Dermis microvascular lymphatic vessel endothelial cell (primary cell): ENCODE data around the gene EGLN2. TPM values are rescaled to one million over a fixed set of nuclear protein-coding genes. Genes with fewer than 3 reads are reported as not detected.
"Not testable (repeated sequence)": the region's sequence is repeated elsewhere in the genome, so short reads cannot be mapped to it uniquely, and the experiment has no call there.

Source experiments
- DNase-seq, 2 donors: peaks; one replicate each; pipeline versions ENCODE4 v3.0.0 to v3.0.0-alpha.2; 2010; ENCODE audit warnings: low read depth in 2 of 2
- total RNA-seq: library from RNA; depleted of rRNA; stranded (reverse); fragments of >200 nt; gene quantifications from 2 replicates; pipeline ENCODE4 v1.2.1, GENCODE V29; 2014

The EGLN2 gene
- total RNA-seq, 1 donor from 2014 or later: 94.1 TPM

DNA sequence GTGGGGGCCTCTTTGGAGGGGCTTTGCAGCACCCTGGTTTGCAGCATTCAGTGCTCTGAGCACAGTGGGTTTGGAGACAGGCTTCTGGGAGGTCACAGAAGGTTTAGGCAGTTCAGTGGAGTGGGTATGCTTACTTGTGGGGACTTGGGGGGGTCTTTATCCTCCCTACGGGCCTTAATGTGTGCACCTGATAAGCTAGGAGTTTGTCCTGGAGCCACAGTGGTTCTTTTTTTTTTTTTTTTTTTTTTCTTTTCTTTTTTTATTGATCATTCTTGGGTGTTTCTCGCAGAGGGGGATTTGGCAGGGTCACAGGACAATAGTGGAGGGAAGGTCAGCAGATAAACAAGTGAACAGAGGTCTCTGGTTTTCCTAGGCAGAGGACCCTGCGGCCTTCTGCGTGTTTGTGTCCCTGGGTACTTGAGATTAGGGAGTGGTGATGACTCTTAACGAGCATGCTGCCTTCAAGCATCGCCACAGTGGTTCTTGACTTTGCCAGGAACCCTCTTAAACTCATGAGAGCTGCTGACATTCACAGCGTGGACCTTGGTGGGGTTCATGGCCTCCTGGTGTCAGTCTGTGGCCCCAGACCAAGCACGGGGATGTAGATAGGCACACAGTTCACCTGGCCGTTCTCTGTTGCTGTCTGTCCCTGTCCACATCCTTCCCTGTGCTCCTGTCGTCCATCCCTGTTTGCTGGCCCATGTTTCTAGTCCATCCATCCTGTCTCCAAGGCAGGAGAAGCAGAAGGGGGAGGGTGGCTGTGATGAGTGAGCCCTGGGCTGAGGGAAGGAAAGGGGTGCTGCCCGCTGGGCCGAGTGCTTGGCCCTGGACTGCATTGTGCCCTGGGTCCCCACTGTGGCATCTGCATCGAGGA is 2.7 kb downstream of the EGLN2 start:
- no peak for DNase-seq

DNA sequence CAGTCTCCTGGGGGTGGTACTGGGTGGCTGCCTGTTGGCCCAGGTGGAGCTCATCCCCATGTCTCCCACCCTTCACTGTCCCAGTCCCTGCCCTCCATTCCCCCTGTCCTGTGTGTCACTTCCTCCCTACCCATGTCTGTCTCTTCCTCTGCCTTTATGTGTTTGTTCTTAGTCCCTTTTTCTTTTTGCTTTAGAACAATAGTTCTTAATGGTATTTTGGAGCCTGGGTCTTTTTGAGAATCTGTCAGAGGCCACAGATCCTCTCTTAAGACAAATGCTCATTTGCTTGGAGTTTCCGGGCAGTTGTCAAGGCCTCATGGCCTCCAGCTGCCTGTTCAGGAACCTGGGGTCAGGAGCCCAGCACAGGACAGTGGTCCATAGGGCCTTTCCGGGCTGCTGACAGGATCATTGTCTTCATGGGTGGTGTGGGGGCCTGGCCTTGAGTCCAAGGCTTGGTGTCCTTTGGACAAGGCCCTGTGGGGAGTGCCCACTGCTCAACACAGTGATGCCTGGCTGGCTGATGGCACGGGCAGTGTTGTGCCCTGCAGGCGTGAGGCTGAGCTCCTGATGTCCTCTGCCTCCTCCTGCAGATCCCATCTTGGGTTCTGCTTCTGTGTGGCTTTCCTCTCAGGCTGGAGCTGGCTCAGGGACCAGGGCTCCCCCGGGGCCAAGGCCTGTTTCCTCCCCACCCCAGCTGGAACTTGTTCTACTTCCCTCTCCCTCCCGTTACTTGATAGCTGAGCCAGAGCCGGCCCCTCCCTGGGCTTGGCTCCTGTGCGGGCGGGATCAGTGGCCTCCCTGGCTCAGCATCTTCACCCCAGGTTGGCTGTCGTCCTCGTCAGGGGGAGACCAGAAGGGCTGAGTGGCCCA is 3.5 kb downstream of the EGLN2 start:
- no peak for DNase-seq

- DNase-seq: no peak
Observed at GRCh38 chr19:40803170-40803856, 4.3 kb downstream of the EGLN2 start.

DNA sequence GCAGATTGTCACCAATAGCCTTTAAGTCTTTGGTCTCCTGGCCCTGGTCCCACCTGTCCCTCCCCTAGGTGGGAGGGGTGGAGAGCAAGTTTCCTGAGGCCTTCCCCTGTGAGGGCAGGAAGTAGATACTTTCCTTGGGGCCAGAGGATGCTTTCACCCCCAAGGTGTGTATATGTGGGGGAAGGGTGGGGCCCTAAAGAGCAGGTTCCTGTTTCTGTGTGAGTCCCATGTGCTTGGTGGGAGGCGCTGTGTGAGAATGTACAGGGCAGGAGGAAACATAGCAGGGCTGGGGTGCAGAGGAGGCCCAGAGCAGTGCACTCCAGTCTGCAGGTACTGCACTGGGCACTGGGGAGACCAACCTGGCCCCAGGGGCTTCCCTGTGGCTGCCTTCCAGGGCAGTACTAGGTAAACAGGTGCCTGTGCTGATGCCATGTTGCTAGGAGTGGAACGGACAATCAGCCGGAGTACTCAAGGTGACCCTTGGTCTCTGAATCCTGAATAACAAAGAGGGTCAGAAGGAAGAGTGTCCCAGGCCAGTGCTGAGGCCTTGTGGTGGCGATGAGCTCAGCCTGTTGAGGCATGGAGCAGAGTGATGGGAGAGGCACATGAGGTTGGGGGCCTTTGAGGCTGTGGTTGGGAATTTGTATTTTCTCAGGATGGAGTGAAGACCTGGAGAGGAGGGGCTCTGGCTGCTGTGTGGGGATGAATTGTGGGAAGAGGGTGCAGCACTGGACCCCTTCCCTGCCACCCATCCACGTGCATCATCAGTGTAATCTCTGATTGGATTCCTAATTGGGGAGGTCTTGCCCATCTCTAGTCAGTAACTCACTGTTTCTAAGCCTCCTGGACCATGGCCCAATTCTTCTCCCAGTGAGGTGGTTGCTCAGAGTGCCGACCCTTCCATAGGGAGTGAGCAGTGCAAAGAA is 5.1 kb downstream of the EGLN2 start:
- DNase-seq: no peak

- DNase-seq: no peak
Observed at GRCh38 chr19:40804783-40805242, 5.8 kb downstream of the EGLN2 start.

DNA sequence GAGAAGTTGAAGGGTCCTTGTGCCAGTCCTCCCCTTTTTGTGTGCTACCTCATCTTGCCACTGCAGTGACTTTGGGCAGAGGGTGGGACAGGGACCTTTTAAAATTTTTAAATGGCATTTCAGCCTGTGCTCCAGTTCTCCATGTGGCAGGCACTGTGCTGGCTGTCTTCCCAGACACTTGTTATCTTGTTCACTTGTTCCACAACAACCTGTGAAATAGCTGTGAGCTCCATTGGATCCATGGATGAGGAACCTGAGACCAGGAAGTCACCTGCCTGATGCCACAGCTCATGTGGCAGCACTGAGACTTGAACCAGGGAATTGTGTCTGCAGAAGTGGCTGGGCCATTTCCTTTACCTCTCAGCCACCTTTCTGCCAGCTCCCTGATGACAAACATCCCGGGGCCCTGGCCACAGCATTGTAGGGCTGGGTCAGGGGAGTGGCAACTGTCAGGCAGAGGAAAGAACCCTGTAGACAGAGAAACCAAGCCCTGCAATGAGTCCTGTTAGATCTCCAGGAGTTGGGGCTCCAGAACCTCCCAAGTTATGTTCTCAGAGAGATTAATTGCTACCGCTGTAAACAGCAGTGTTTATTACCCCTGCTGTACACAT is 6.4 kb downstream of the EGLN2 start:
- no peak for DNase-seq

GRCh38 chr19:40806423-40807146 is 7.6 kb downstream of the EGLN2 start:
- DNase-seq: peak; percentile 99

- no peak for DNase-seq
Observed at GRCh38 chr19:40807147-40808020, 8.4 kb downstream of the EGLN2 start.

DNA sequence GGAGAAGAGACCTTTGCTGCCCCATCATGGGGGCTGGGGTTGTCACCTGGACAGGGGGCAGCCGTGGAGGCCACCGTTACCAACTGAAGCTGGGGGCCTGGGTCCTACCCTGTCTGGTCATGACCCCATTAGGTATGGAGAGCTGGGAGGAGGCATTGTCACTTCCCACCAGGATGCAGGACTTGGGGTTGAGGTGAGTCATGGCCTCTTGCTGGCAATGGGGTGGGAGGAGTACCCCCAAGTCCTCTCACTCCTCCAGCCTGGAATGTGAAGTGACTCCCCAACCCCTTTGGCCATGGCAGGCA is 9.0 kb downstream of the EGLN2 start:
- no peak for DNase-seq

- no peak for DNase-seq
Observed at GRCh38 chr19:40808497-40808896, 9.5 kb downstream of the EGLN2 start.

DNA sequence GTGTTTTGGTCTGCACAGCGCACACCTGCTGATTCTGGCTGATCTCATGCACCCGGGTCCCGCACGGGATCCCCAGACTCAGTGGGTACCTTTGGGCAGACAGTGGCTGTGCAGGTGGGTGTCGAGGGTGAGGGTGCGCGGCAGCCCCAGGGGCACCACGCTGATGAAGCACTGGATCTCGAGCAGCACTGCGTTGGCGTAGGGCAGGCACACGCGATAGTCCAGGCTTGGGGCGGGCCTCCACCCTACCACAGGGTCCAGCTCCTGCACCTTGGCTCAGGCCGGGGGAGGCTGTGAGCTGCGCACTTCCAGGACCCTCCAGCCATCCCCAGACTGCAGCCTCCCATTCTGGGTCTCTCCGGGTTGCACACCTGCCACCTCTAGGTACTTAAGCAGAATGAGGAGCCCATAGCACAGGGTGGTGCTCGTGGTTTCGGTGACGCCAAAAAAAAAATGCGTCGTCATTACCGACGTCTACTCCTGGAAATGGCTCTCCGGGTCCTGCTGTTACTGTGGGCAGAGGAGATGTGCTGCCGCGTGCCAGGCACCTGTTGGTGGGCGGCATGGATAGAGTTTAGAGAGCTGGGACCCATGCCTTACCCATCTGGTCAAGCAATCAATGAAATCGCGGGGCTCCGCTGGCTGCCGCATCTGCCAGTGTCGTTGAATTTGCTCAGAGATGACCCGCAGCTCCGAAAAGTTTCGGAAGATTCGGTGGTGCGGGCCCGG is 10.5 kb downstream of the EGLN2 start:
- no peak for DNase-seq

- DNase-seq: no peak
Observed at GRCh38 chr19:40810160-40810559, 11.2 kb downstream of the EGLN2 start.

GRCh38 chr19:40810649-40811408 is 11.8 kb downstream of the EGLN2 start:
- DNase-seq: peak in 1 of 2 donors; percentile 72

DNA sequence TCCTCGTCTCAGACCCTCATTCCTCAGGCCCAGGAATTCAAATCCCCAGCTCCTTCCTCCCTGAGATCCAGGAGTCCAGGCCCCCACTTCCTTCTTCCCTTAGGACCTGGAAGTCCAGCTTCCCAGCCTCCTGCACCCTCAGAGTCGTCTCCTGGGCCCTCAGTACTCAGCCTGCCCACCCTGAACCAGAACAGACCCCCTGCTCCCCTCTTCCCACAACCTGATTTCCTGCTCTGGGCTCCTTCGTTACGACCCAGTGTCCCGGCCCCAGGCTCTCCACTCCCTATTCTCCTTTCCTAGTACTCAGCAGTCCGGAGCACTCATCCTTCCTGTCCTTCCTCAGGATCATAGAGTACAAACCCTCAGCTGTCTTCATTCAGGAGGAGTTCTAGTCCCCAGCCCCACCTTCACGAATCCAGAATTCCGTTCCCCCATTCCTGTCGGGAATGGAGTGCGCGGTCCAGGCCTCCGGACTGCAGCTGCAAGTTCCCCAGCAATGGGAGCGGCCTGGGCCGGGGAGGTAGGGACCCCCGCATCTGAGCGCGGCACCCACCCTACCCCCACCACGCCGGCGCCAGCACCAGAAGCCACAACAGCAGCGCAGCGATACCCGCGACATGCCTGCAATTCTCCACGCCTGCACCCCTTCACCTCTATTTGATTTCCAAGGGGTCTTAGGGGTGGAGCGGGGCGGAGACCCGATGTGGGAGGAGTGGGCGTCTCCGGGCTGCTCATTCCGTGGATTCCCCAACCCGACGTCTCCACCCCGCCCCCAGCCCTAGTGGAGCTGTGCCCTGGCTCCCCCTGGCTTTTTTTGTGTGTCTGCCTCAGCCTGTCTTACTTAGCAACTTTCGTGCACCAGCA is 12.7 kb downstream of the EGLN2 start:
- no peak for DNase-seq

DNA sequence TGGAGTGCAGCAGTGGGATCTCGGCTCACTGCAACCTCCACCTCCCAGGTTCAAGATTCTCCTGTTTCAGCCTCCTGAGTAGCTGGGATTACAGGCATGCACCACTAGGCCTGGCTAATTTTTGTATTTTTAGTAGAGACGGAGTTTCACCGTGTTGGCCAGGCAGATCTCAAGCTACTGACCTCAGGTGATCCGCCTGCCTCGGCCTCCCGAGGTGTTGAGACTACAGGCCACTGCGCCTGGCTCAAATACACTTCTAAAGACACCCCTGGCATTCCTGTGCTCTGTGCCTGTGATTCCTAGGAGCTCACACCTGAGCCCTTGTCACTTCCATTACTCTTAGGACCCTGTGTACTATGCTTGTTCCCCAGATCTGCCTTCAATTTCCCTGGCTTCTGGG is 13.6 kb downstream of the EGLN2 start:
- not testable (repeated sequence) for DNase-seq

DNA sequence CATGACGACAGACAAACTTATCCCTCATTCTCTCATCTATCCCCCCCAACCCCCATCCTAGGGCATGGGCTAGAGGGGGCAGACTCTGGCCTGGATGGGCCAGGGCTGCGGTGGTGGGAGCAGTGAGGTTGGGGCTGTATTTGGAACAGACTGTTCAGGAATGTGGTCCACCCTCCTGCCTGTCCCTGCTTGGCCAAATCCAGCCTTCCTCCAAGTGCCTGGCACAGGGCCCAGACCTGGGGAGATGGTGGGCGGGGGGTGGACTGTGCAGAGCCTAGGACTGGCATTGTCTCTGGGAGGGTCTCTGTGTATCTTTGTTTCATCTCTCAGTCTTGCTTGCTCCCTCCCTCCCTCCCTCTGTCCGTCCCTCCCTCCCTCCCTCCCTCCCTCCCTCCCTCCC is 14.2 kb downstream of the EGLN2 start:
- no peak for DNase-seq
